ENCODE data around the gene HRH1.
"Not testable (repeated sequence)": the region's sequence is repeated elsewhere in the genome, so short reads cannot be mapped to it uniquely, and the experiment has no call there.

Gene HRH1

DNA sequence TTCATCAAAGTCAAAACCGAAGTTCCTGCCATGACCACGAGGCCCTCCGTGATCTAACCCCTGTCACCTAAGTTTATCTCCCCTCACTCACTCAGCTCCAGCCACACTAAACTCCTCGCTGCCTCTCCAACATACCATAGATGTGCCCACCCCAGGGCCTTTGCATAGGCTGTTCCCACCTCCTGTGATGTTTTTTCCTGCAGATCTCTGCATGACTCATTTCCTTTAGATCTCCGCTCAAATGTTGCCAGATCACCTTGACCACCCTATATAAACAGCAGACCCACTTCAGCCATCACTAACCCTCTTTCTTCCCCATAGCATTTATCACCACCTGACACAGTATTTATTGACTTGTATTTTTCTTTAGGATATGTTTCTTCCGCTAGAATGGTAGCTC lies 58.5 kb downstream of the HRH1 start:
- Histone ChIP-seq H3F3A (ENCODE audit: insufficient read depth, low read length) (no peaks in the 10 kb centered on the region), H3K27ac (ENCODE audit: low read depth, low read length, poor library complexity, severe bottlenecking) (no peak overlapping the region), H3K27me3 (ENCODE audit: insufficient read depth, low read length) (no peaks in the 10 kb centered on the region)

DNA sequence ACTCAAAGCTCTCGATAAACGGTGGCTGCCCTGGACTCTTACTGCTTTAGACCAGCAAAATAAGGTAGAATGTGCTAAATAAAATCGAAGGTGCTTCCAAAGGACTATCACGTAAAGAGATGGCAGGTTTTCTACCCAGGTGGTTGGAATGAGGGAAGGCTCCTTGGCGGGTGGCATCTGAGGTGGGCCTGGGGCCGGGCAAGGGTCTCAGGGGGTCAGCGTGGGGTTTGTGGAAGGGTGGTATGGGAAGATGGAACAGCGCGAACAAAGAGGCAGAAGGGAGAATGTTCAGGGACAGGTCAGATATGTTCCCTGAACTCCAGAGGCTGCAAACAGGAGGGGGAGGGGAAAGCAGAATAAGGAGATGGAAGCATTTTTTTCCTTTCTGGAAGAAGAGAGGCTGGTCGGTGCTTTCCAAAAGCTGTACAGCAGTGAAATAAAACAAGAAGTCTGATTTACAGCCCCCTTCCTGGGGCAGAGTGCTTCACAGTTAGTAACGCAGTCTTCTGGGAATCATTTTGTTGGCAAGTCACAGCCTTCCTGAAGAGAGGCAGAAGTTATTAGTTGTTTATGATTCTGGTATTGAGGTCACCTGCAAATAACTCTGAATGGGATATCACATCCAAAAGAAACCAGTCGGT lies 59.6 kb downstream of the HRH1 start:
- Histone ChIP-seq H3K9me2 (ENCODE audit: low read depth, low read length) (no peaks in the 10 kb centered on the region), H3F3A (ENCODE audit: insufficient read depth, low read length) (no peaks in the 10 kb centered on the region), H4K20me1 (ENCODE audit: insufficient read depth, low read length) (no peaks in the 10 kb centered on the region), H3K36me3 (ENCODE audit: insufficient read depth, low read length) (no peaks in the 10 kb centered on the region), H3K9me3 (ENCODE audit: low read length) (no peaks in the 10 kb centered on the region), H2AFZ (ENCODE audit: low read length) (no peak overlapping the region), H3K4me3 (ENCODE audit: low read depth, low read length, poor library complexity, severe bottlenecking) (no peak overlapping the region), H3K4me1 (ENCODE audit: insufficient read depth, low read length, severe bottlenecking) (no peaks in the 10 kb centered on the region), H3K27ac (ENCODE audit: low read depth, low read length, poor library complexity, severe bottlenecking) (no peak overlapping the region), H3K79me2 (ENCODE audit: insufficient read depth, low read length) (no peaks in the 10 kb centered on the region), H3K27me3 (ENCODE audit: insufficient read depth, low read length) (no peaks in the 10 kb centered on the region), H3K9ac (ENCODE audit: low read length) (no peak overlapping the region), H3K4me2 (ENCODE audit: low read length) (no peak overlapping the region)
- TF ChIP-seq EZH2 (IDR thresholded peaks at IDR 0.05; ENCODE audit: borderline replicate concordance, low read length): no peak
- TF ChIP-seq, protein P1, sequence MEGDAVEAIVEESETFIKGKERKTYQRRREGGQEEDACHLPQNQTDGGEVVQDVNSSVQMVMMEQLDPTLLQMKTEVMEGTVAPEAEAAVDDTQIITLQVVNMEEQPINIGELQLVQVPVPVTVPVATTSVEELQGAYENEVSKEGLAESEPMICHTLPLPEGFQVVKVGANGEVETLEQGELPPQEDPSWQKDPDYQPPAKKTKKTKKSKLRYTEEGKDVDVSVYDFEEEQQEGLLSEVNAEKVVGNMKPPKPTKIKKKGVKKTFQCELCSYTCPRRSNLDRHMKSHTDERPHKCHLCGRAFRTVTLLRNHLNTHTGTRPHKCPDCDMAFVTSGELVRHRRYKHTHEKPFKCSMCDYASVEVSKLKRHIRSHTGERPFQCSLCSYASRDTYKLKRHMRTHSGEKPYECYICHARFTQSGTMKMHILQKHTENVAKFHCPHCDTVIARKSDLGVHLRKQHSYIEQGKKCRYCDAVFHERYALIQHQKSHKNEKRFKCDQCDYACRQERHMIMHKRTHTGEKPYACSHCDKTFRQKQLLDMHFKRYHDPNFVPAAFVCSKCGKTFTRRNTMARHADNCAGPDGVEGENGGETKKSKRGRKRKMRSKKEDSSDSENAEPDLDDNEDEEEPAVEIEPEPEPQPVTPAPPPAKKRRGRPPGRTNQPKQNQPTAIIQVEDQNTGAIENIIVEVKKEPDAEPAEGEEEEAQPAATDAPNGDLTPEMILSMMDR (IDR thresholded peaks at IDR 0.05; ENCODE audit: low read length): no peak

More for the DNA sequence above, 58.5 kb downstream of the HRH1 start:
- no peaks in the 10 kb centered on the region for H3K9me3 ChIP-seq (ENCODE audit: low read length)
- no peak overlapping the region for H3K4me3 ChIP-seq (ENCODE audit: low read depth, low read length, poor library complexity, severe bottlenecking)
- no peaks in the 10 kb centered on the region for H4K20me1 ChIP-seq (ENCODE audit: insufficient read depth, low read length)
- no peak overlapping the region for H3K4me2 ChIP-seq (ENCODE audit: low read length)
- TF ChIP-seq, protein P1 (IDR thresholded peaks at IDR 0.05; ENCODE audit: low read length): no peak
- no peak overlapping the region for H2AFZ ChIP-seq (ENCODE audit: low read length)
- no peaks in the 10 kb centered on the region for H3K4me1 ChIP-seq (ENCODE audit: insufficient read depth, low read length, severe bottlenecking)
- H3K9ac ChIP-seq (ENCODE audit: low read length): no peak overlapping the region
- no peaks in the 10 kb centered on the region for H3K79me2 ChIP-seq (ENCODE audit: insufficient read depth, low read length)
- H3K36me3 ChIP-seq (ENCODE audit: insufficient read depth, low read length): no peaks in the 10 kb centered on the region
- no peaks in the 10 kb centered on the region for H3K9me2 ChIP-seq (ENCODE audit: low read depth, low read length)

DNA sequence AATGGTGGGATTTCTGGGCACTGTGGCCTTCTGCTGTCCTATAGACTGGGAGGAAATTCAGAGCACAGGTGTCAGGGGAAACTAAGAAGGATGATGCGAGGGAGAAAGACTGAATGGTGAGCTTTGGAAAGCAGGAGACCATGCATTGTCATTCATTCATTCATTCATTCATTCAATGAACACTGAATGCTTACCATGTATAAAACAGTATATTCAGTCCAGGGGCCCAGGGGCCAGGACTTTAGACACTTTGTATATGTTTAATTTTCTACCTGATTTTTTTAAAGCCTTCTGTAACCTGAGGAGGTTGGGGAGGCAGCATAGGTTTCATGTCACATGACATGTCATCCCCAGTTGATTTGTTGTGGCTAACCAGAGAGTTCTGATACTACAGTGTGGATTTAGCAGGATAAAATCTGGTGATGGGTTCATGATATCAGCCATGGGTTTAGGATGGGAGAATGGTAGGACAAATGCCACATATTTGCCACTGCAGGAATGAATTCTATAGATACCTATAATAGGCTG lies 60.2 kb downstream of the HRH1 start:
- Histone ChIP-seq H3K79me2 (ENCODE audit: insufficient read depth, low read length) (no peaks in the 10 kb centered on the region), H3K36me3 (ENCODE audit: insufficient read depth, low read length) (no peaks in the 10 kb centered on the region), H3F3A (ENCODE audit: insufficient read depth, low read length) (no peaks in the 10 kb centered on the region), H3K9me2 (ENCODE audit: low read depth, low read length) (no peaks in the 10 kb centered on the region), H4K20me1 (ENCODE audit: insufficient read depth, low read length) (no peaks in the 10 kb centered on the region), H2AFZ (ENCODE audit: low read length) (no peak overlapping the region), H3K4me3 (ENCODE audit: low read depth, low read length, poor library complexity, severe bottlenecking) (no peak overlapping the region), H3K27me3 (ENCODE audit: insufficient read depth, low read length) (no peaks in the 10 kb centered on the region), H3K4me1 (ENCODE audit: insufficient read depth, low read length, severe bottlenecking) (no peaks in the 10 kb centered on the region), H3K27ac (ENCODE audit: low read depth, low read length, poor library complexity, severe bottlenecking) (no peak overlapping the region), H3K9me3 (ENCODE audit: low read length) (no peaks in the 10 kb centered on the region), H3K9ac (ENCODE audit: low read length) (no peak overlapping the region), H3K4me2 (ENCODE audit: low read length) (no peak overlapping the region)
- no peak for TF ChIP-seq EZH2 (IDR thresholded peaks at IDR 0.05; ENCODE audit: borderline replicate concordance, low read length)
- TF ChIP-seq, protein P1 (IDR thresholded peaks at IDR 0.05; ENCODE audit: low read length): no peak

DNA sequence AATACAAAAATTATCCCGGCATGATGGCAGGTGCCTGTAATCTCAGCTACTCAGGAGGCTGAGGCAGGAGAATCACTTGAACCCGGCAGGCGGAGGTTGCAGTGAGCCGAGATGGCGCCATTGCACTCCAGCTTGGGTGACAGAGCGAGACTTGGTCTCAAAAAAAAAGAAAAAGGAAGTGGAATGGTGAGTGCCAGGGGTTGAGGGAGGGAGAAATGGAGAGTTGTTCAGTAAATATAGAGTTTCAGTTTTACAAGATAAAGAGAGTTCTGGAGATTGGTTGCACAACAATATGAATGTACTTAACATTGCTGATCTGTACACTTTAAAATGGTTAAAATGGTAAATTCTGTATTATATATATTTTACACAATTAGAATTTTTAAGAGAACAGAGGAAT lies 63.1 kb downstream of the HRH1 start:
- H3K79me2 ChIP-seq (ENCODE audit: insufficient read depth, low read length); H3K36me3 ChIP-seq (ENCODE audit: insufficient read depth, low read length); H2AFZ ChIP-seq (ENCODE audit: low read length); H3K9me3 ChIP-seq (ENCODE audit: low read length); H3K27me3 ChIP-seq (ENCODE audit: insufficient read depth, low read length); H3K9me2 ChIP-seq (ENCODE audit: low read depth, low read length); H3K4me1 ChIP-seq (ENCODE audit: insufficient read depth, low read length, severe bottlenecking); H3K27ac ChIP-seq (ENCODE audit: low read depth, low read length, poor library complexity, severe bottlenecking); H4K20me1 ChIP-seq (ENCODE audit: insufficient read depth, low read length); H3K4me3 ChIP-seq (ENCODE audit: low read depth, low read length, poor library complexity, severe bottlenecking); H3K4me2 ChIP-seq (ENCODE audit: low read length); H3F3A ChIP-seq (ENCODE audit: insufficient read depth, low read length); H3K9ac ChIP-seq (ENCODE audit: low read length): not testable (repeated sequence)
